Measurements from ENCODE around the gene FAM171A1. TPM values are rescaled to one million over a fixed set of nuclear protein-coding genes. Genes with fewer than 3 reads are reported as not detected.
A peak's percentile ranks its signal among the peaks of the same experiment; 100 is the strongest.

The FAM171A1 gene
- total RNA-seq, 1 experiment from 2014 or later, result 27.3 TPM

GRCh38 chr10:15385552-15386455 lies 14.7 kb upstream of the FAM171A1 start:
- Histone ChIP-seq H3K9me3 (no peaks in the 10 kb centered on the region), H3K27me3 (no peaks in the 10 kb centered on the region; the same call in 1 of the 2 replicates), H3K4me3 (no peak overlapping the region), H3K36me3 (no peaks in the 10 kb centered on the region)
- no peak for DNase-seq

- no peaks in the 10 kb centered on the region for H3K9me3 ChIP-seq
- DNase-seq, result no peak
- H3K4me3 ChIP-seq, result no peak overlapping the region
- H3K27me3 ChIP-seq, result no peaks in the 10 kb centered on the region; the same call in 1 of the 2 replicates
- no peaks in the 10 kb centered on the region for H3K36me3 ChIP-seq
These were observed 10.3 kb upstream of the FAM171A1 start for GRCh38 chr10:15381420-15381819.

GRCh38 chr10:15379078-15379477 lies 8.0 kb upstream of the FAM171A1 start:
- H3K4me3 ChIP-seq, result no peak overlapping the region
- H3K27me3 ChIP-seq, result no peaks in the 10 kb centered on the region; the same call in 1 of the 2 replicates
- no peaks in the 10 kb centered on the region for H3K9me3 ChIP-seq
- H3K36me3 ChIP-seq, result no peaks in the 10 kb centered on the region
- DNase-seq, result no peak

- Histone ChIP-seq H3K36me3 (no peaks in the 10 kb centered on the region), H3K27me3 (no peaks in the 10 kb centered on the region; the same call in 1 of the 2 replicates), H3K4me3 (no peak overlapping the region), H3K9me3 (no peaks in the 10 kb centered on the region)
- DNase-seq, result no peak
These were observed 7.5 kb upstream of the FAM171A1 start for GRCh38 chr10:15378569-15378968.

- Histone ChIP-seq H3K36me3 (no peaks in the 10 kb centered on the region), H3K9me3 (no peaks in the 10 kb centered on the region), H3K4me3 (no peak overlapping the region), H3K27me3 (no peaks in the 10 kb centered on the region)
- DNase-seq, result no peak
These were observed 3.5 kb upstream of the FAM171A1 start for GRCh38 chr10:15374566-15374965.

- no peak overlapping the region for H3K4me3 ChIP-seq
- H3K9me3 ChIP-seq, result no peaks in the 10 kb centered on the region
- no peaks in the 10 kb centered on the region for H3K27me3 ChIP-seq
- no peak for DNase-seq
- no peaks in the 10 kb centered on the region for H3K36me3 ChIP-seq
These were observed 3.1 kb upstream of the FAM171A1 start for GRCh38 chr10:15374156-15374555.

- no peaks in the 10 kb centered on the region for H3K27me3 ChIP-seq
- H3K36me3 ChIP-seq, result peaks cover 2% of the 10 kb centered on the region; the same call in 1 of the 2 replicates
- no peak for DNase-seq
- no peaks in the 10 kb centered on the region for H3K9me3 ChIP-seq
- H3K4me3 ChIP-seq, result no peak overlapping the region
These were observed 2.1 kb upstream of the FAM171A1 start for GRCh38 chr10:15373199-15373598.

- Histone ChIP-seq H3K36me3 (peaks cover 8% of the 10 kb centered on the region; the same call in 1 of the 2 replicates), H3K4me3 (peak overlapping the region; percentile 70), H3K9me3 (no peaks in the 10 kb centered on the region), H3K27me3 (no peaks in the 10 kb centered on the region)
- peak; percentile 28 for DNase-seq
These were observed 755 bp downstream of the FAM171A1 start for GRCh38 chr10:15370212-15370855.

GRCh38 chr10:15369256-15370211 lies 1.6 kb downstream of the FAM171A1 start:
- peak overlapping the region; percentile 70 for H3K4me3 ChIP-seq
- H3K27me3 ChIP-seq, result no peaks in the 10 kb centered on the region
- H3K36me3 ChIP-seq, result peaks cover 11% of the 10 kb centered on the region; the same call in 1 of the 2 replicates
- no peaks in the 10 kb centered on the region for H3K9me3 ChIP-seq
- peak; percentile 5 for DNase-seq

GRCh38 chr10:15368101-15368855 lies 2.8 kb downstream of the FAM171A1 start:
- Histone ChIP-seq H3K27me3 (no peaks in the 10 kb centered on the region), H3K4me3 (peak overlapping the region; percentile 70; the same call in 1 of the 2 replicates), H3K36me3 (peaks cover 11% of the 10 kb centered on the region; the same call in 1 of the 2 replicates), H3K9me3 (no peaks in the 10 kb centered on the region)
- no peak for DNase-seq

GRCh38 chr10:15367296-15368085 lies 3.6 kb downstream of the FAM171A1 start:
- no peak for DNase-seq
- Histone ChIP-seq H3K36me3 (peaks cover 11% of the 10 kb centered on the region; the same call in 1 of the 2 replicates), H3K4me3 (no peak overlapping the region), H3K27me3 (no peaks in the 10 kb centered on the region), H3K9me3 (no peaks in the 10 kb centered on the region)

- no peaks in the 10 kb centered on the region for H3K27me3 ChIP-seq
- no peak overlapping the region for H3K4me3 ChIP-seq
- H3K36me3 ChIP-seq, result peaks cover 11% of the 10 kb centered on the region; the same call in 1 of the 2 replicates
- DNase-seq, result no peak
- H3K9me3 ChIP-seq, result no peaks in the 10 kb centered on the region
These were observed 5.4 kb downstream of the FAM171A1 start for GRCh38 chr10:15365692-15366091.

- H3K27me3 ChIP-seq, result no peaks in the 10 kb centered on the region
These were observed 7.1 kb downstream of the FAM171A1 start for GRCh38 chr10:15364001-15364400.

GRCh38 chr10:15363031-15363430 lies 8.1 kb downstream of the FAM171A1 start:
- peaks cover 8% of the 10 kb centered on the region; the same call in 1 of the 2 replicates for H3K36me3 ChIP-seq
- no peaks in the 10 kb centered on the region for H3K27me3 ChIP-seq
- no peaks in the 10 kb centered on the region for H3K9me3 ChIP-seq
- no peak overlapping the region for H3K4me3 ChIP-seq
- DNase-seq, result no peak

More at GRCh38 chr10:15364001-15364400, 7.1 kb downstream of the FAM171A1 start:
- no peaks in the 10 kb centered on the region for H3K9me3 ChIP-seq
- peaks cover 11% of the 10 kb centered on the region; the same call in 1 of the 2 replicates for H3K36me3 ChIP-seq
- no peak for DNase-seq
- H3K4me3 ChIP-seq, result no peak overlapping the region

GRCh38 chr10:15361131-15361530 lies 10.0 kb downstream of the FAM171A1 start:
- H3K27me3 ChIP-seq, result no peaks in the 10 kb centered on the region
- DNase-seq, result no peak
- peaks cover 8% of the 10 kb centered on the region for H3K36me3 ChIP-seq
- no peak overlapping the region for H3K4me3 ChIP-seq
- H3K9me3 ChIP-seq, result no peaks in the 10 kb centered on the region

All from MG63 (cell line).